Epithelial cell of esophagus (primary cell): ENCODE results near the gene TNRC6A.
"Not testable (repeated sequence)": the region's sequence is repeated elsewhere in the genome, so short reads cannot be mapped to it uniquely, and the experiment has no call there.

Experiments
- DNase-seq: peaks from one replicate; pipeline ENCODE4 v3.0.0; 2010; ENCODE audit warnings: low read depth
- H3K4me3 ChIP-seq: 2 replicates; pipeline ENCODE4 v1.5.1; 2011; ENCODE audit warnings: mild to moderate bottlenecking, low read length, control low read depth
- CTCF ChIP-seq: IDR thresholded peaks from 2 replicates; pipeline ENCODE4 v1.5.1; 2011; ENCODE audit warnings: low read depth, mild to moderate bottlenecking, low read length, control low read depth, inconsistent platforms; ENCODE audit not compliant: insufficient read depth; ENCODE audit errors: missing control alignments

Gene TNRC6A

GRCh38 chr16:24805484-24805883 lies 76.0 kb downstream of the TNRC6A start:
- H3K4me3 ChIP-seq, result no peak overlapping the region
- DNase-seq, result no peak
- TF ChIP-seq CTCF, result no peak

GRCh38 chr16:24807301-24807700 lies 77.8 kb downstream of the TNRC6A start:
- no peak overlapping the region for H3K4me3 ChIP-seq
- no peak for DNase-seq
- no peak for TF ChIP-seq CTCF

- no peak overlapping the region for H3K4me3 ChIP-seq
- no peak for TF ChIP-seq CTCF
- no peak for DNase-seq
Observed at GRCh38 chr16:24810951-24811843, 81.7 kb downstream of the TNRC6A start.

GRCh38 chr16:24812813-24813212 lies 83.4 kb downstream of the TNRC6A start:
- not testable (repeated sequence) for H3K4me3 ChIP-seq, DNase-seq

- DNase-seq, result no peak
- no peak for TF ChIP-seq CTCF
Observed at GRCh38 chr16:24815021-24815420, 85.6 kb downstream of the TNRC6A start.

GRCh38 chr16:24816688-24817087 lies 87.2 kb downstream of the TNRC6A start:
- no peak overlapping the region for H3K4me3 ChIP-seq
- no peak for DNase-seq
- TF ChIP-seq CTCF, result no peak

More at GRCh38 chr16:24815021-24815420, 85.6 kb downstream of the TNRC6A start:
- H3K4me3 ChIP-seq, result no peak overlapping the region

- H3K4me3 ChIP-seq, result no peak overlapping the region
- TF ChIP-seq CTCF, result no peak
- no peak for DNase-seq
Observed at GRCh38 chr16:24819462-24820040, 90.1 kb downstream of the TNRC6A start.
